GM12873 (cell line): Measurements from ENCODE around the gene SMG6.

Experiments used
- CTCF ChIP-seq: IDR thresholded peaks from 2 replicates; pipeline ENCODE4 v1.5.1; 2012; ENCODE audit warnings: low read depth, mild to moderate bottlenecking, moderate library complexity, low read length, control low read depth; ENCODE audit not compliant: insufficient read depth; ENCODE audit errors: missing control alignments

SMG6 gene

GRCh38 chr17:2218426-2218825, 85.2 kb downstream of the SMG6 start:
- TF ChIP-seq CTCF = no peak

- TF ChIP-seq CTCF = no peak
Measured at GRCh38 chr17:2215616-2216364, 87.8 kb downstream of the SMG6 start.

GRCh38 chr17:2214929-2215615, 88.5 kb downstream of the SMG6 start:
- no peak for TF ChIP-seq CTCF

GRCh38 chr17:2214047-2214928, 89.3 kb downstream of the SMG6 start:
- no peak for TF ChIP-seq CTCF

GRCh38 chr17:2213291-2213960, 90.2 kb downstream of the SMG6 start:
- TF ChIP-seq CTCF = no peak

- no peak for TF ChIP-seq CTCF
Measured at GRCh38 chr17:2212400-2212981, 91.1 kb downstream of the SMG6 start.
